HG02870 (cell line): ENCODE results near the gene ARL4A.

ENCODE experiments used
- ATAC-seq: cut with Tn5 transposase; IDR thresholded peaks from one replicate; pipeline ENCODE4 v1.9.1; 2021; ENCODE audit warnings: mild to moderate bottlenecking, moderate library complexity; ENCODE audit not compliant: unreplicated experiment

Gene ARL4A

DNA sequence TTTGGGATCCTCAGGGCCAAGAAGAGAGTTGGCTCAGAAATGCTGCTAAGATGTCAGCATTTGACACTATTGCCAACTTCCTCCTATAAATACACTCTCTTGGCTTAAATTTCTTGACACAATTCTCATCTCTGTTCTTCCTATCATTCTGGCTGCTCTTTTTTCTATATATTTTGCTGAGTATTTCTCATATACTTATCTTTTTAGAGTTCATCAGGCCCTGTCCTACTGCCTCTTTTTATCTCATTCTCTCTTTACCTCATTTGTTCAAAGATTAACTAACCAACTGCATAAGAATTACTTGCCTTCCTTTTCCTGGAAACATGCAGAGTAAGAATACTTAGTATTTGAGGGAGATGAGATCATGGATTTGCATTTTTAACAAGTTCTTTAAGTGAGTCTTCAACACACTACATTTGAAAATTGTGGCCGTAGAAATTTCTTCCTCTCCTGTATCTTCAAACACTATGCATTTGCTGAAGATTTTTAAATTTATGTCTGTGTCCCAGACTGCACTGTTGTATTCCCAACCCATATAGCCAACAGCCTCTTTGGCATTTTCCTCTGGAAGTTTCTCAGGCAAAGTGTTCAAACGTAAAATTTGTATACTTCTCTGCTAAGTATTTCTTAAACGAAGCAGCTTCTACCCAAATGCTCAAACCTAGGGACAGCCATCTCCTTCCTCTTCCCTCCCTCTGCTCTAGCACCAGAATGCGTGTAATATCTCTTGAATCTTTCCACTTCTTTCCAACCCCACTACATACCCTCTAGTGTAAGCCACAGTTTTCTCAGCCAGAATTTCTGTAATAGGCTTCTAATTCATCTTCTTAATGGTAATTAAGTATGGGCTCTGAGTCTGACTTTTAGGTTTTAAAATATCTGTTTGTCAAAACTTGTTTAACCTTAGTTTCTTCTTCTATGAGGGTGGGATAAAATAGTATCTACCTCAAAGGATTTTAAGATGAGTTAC lies 35.5 kb downstream of the ARL4A start:
- no peak for ATAC-seq

DNA sequence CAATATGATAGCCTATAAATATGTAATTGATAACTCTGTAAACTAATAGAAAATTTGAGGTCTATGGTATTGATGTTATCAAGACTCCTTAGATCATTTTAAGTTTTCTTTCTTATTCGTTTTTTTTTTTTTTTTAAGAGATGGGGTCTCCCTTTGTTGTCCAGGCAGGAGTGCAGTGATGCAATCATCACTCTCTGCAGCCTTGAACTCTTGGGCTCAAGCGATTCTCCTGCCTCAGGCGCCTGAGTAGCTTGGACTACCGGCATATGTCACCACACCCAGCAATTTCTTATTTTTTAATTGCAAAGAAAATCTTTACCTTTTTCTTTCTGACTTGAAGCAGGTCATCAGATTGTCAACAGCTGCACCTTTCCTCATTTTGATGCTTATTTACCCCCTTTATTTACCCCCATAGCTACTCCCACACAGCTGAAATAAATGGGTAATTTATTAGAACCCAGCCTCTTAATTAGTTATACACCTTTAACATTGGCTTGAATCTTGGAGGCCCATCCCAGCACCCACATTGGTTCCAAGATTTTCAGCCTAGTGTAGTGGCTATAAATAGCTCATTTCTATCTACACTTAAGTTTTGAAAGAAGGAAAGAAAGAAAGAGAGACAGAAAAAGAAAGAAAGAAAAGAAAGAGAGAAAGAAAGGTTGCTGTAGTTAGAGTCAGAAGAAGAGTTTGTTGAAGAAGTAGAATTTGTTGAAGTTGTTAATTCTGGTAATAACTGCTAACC lies 38.3 kb downstream of the ARL4A start:
- ATAC-seq: no peak

DNA sequence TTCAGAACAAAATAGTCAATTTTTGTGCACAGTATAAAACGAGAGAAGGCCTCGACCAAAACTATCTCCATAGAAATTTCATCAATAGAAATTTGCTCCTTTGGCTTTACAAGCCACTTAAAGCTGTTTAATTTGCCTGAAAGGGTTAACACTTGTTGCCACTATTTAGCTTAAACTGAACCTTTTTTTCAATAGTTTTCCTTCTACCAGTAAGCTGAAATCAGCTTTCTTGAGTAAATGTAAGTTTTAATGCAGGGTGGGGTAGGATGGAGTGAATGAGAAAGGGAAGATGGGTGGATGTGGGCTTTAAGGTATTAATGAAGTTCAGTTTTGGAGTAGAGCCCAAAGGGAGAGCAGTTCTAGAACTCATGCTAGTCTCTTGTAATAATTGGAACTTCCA lies 39.5 kb downstream of the ARL4A start:
- ATAC-seq: no peak

DNA sequence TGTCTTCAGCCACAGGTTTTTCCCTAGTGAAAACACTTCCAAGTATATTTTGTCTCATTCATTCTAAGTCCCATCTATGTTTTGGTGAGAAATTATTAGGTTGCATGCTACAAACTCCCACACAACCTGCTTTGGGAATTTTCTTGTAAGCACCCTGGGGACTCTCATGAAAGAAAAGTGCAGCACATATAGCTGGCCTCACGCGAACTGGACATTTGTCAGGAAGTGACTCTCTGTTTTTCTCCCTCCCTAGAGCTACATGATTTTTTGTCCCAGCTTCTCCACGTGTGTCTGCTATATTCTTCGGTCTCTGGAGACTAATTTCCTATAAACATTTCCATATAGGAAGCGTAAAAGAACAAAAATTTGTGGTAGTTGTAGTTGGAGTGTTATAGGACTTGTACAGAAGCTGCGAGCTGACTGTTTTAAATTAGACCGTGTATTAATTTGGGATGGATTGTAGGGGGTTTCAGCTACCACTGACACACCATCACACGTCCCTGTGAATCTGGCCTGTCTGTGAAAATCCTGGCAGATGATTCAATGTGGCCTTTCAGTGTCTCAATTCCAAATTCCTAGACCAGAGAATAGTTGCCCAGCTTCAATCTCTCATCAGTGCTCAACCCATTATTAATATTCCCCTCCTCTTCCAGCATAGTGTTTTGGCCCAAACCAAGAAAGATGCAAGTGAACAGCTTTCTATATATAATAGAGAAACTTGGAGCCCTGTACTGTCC lies 40.2 kb downstream of the ARL4A start:
- no peak for ATAC-seq

DNA sequence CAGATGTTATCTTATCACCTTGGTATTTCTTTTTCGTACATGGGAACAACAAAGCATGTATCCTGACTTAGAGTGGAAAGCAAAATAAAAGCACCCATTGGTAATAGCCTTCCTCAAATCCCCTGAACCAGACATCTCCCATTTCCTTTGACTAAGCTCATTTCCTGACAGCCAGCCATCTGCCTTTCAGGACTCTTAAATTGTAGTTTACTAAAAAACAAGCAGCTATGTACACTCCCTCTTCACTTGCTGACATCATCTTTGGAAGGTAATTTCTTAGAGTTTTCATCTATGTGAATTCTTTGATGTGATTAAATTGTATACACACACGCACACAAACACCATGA lies 40.7 kb downstream of the ARL4A start:
- ATAC-seq: no peak

DNA sequence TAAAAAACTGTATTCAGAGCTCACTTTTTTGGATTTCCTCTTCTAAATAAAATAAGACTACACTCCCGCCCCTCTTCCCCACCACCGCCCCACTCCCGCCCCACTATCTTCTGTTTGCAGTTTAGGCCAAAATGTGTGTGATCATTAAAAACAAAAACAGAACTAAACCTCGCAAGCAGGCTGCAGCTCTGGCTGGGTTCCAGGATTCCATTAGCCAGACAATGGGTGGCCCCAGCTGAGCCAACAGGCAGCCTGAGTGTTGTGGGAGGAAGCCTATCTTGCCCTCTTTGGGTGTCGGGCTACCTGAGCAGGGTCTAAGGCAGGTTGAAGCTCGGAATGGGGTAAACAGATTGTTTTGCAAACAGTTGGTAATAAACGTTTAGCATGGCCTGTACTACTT lies 41.7 kb downstream of the ARL4A start:
- no peak for ATAC-seq

DNA sequence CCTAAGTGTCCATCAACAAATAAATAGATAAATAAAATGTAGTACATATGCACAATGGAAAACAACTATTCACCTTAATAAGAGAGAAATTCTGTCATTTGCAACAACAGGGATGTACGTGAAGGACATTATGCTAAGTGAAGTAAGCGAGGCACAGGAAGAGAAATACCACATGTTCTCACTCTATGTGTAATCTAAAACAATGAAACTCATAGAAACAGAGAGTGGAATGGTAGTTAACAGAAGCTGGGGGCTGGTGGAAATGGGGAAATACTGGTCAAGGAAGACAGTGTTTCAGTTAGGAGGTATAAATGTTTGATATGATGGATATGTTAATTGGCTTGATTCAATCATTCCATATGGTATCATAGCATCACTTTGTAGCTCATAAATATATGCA lies 43.1 kb downstream of the ARL4A start:
- no peak for ATAC-seq

DNA sequence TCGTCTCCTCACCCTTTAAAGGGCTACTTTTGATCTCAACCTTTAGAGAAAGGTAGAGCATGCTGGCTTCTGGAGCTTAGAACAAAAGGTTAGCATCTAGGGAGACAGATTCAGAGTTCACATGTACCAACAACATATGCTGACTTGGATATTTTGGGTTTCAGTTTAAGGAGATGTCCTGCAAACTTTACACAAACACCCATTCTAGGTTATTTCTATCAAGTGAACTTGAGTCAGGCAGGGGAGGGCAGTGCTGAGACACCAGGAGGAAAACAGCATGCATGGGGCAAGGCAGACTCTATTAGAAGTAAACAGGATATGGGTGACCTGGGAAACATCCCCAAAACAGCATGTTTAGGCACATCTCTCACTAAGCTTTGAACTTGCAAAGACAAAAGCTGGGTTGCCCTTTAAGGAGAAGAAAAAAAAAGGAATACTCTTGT lies 43.8 kb downstream of the ARL4A start:
- no peak for ATAC-seq

DNA sequence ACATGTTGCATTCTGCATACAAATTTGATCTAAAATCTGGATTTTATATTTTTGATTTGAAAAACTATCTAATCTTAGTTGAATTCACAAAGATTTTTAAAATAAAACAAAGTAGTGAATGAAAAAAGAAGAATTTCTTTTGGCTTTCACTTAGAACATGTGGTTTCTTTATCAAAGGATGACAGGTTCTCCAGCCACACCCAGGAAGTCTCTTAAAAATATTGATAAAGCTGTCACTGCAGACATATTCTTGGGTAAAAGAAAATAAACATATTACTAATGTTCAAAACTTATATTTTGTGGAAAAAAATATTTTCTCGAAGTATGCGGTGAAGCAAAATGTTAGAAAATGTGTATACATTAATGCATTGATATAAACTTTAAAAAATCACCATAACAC lies 44.3 kb downstream of the ARL4A start:
- no peak for ATAC-seq

DNA sequence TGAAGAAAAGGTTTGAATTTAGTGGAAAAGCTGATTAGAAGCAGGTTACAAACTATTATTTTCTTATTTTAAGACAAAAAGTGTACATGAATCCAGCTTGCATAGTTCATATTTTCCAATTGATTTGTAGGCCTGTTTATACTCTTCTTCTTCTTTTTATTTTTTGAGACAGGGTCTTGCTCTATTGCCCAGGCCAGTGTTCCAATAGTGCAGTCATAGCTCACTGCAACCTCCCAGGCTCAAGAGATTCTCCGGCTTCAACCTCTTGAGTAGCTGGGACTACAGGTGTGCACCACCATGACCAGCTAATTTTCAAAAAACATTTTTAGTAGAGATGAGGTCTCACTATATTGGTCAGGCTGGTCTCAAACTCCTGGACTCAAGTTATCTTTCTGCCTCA lies 45.0 kb downstream of the ARL4A start:
- ATAC-seq: no peak

DNA sequence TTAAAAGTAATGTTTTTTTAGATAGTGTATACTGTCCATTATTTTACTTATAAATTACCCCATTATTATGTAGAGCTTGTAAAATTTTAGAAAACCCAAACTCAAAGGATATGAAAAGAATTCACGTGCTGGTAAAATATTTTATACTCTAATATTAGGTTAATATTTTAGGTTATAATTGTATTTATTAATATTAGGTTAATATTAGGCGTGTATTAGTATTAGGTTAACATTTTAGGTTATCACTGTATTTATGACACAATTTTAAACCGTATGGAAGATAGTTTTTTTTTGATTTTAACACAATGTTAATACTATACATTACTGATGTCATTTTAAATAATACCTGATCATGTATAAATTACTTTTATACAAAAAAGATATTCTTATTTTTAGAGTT lies 48.5 kb downstream of the ARL4A start:
- ATAC-seq: no peak

DNA sequence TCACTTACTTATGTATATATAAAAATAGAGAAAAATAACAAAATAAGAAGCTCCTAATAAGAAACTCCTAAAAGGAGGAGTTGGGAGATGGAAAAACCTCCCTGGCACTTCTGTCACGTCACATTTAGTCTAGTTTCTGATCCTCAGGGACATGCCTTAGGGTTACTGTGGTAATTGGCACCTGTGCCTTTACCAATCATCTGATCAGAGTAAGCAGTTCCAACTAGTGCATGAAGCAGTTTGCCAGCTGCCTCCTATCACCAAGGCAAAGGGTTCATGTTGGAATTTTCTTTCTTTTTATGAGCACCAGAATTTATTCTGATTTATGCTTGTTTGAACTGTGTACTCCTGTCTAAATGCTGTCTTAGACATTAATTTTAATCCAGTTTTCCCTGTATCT lies 49.9 kb downstream of the ARL4A start:
- no peak for ATAC-seq

DNA sequence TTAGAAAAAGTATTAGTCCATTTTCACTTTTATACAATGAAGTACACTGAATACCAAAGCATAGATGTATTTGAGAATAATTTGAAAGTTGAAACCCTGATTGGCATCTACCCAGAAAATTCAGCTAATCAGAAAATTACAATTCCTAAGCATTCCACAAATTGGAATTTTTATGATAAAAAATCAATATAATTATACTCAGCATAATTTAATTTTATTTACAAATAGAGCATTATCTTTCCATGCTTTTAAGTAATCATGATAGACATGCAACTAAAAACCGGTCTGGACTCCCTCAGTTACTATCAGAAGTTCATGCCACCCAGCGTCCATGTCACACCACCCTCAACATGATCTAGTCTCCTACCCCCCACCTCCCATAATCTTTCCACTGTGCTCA lies 50.4 kb downstream of the ARL4A start:
- ATAC-seq: no peak

DNA sequence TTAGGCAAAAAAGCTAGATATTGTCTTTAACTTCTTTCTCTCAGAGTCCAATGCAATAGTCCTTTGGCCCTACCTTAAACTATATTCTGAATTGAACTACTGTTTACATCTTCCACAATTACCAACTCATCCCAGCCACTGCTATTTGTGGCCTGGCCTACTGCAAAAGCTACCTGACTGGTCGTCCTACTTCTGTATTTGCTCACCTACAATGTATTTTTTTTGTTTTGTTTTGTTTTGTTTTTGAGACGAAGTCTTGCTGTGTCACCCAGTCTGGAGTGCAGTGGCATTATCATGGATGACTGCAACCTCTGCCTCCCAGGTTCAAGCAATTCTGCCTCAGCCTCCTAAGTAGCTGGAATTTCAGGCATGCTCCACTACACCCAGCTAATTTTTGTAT lies 51.2 kb downstream of the ARL4A start:
- ATAC-seq: no peak
